Right kidney (tissue), 1 donor: ENCODE results near the gene TMEM253.

ENCODE experiments used
- DNase-seq: peaks from one replicate; pipeline ENCODE4 v3.0.0-alpha.2; 2016

Gene TMEM253

GRCh38 chr14:21104448-21105060 lies 3.7 kb downstream of the TMEM253 start:
- DNase-seq = no peak

- DNase-seq = no peak
These were observed 4.2 kb downstream of the TMEM253 start for GRCh38 chr14:21105095-21105494.

- no peak for DNase-seq
These were observed 5.3 kb downstream of the TMEM253 start for GRCh38 chr14:21106176-21106497.

- DNase-seq = peak; percentile 76
These were observed 5.8 kb downstream of the TMEM253 start for GRCh38 chr14:21106498-21107282.

- no peak for DNase-seq
These were observed 6.5 kb downstream of the TMEM253 start for GRCh38 chr14:21107283-21107800.

- DNase-seq = no peak
These were observed 7.9 kb downstream of the TMEM253 start for GRCh38 chr14:21108791-21109190.

- DNase-seq = peak; percentile 28
These were observed 8.7 kb downstream of the TMEM253 start for GRCh38 chr14:21109377-21110138.

- no peak for DNase-seq
These were observed 11.4 kb downstream of the TMEM253 start for GRCh38 chr14:21112255-21112654.

GRCh38 chr14:21113369-21113768 lies 12.5 kb downstream of the TMEM253 start:
- DNase-seq = no peak

- no peak for DNase-seq
These were observed 18.1 kb downstream of the TMEM253 start for GRCh38 chr14:21118933-21119332.

- no peak for DNase-seq
These were observed 19.8 kb downstream of the TMEM253 start for GRCh38 chr14:21120686-21121085.

GRCh38 chr14:21121122-21121521 lies 20.3 kb downstream of the TMEM253 start:
- DNase-seq = no peak

GRCh38 chr14:21123429-21123828 lies 22.6 kb downstream of the TMEM253 start:
- no peak for DNase-seq

GRCh38 chr14:21133901-21134300 lies 33.0 kb downstream of the TMEM253 start:
- no peak for DNase-seq

- no peak for DNase-seq
These were observed 35.2 kb downstream of the TMEM253 start for GRCh38 chr14:21136024-21136423.

GRCh38 chr14:21142357-21142756 lies 41.5 kb downstream of the TMEM253 start:
- no peak for DNase-seq

GRCh38 chr14:21145437-21145836 lies 44.6 kb downstream of the TMEM253 start:
- DNase-seq = no peak

- DNase-seq = no peak
These were observed 48.9 kb downstream of the TMEM253 start for GRCh38 chr14:21149641-21150367.
